Karpas-422 (cell line): ENCODE results near the gene AHNAK. TPM values are rescaled to one million over a fixed set of nuclear protein-coding genes. Genes with fewer than 3 reads are reported as not detected.

Experiments used
- DNase-seq: peaks from one replicate; pipeline ENCODE4 v3.0.0-alpha.2; 2015
- H2AFZ ChIP-seq: fragments of 200-600 bp; sonication (generic); 2 replicates; pipeline ENCODE4 v1.6.1; 2014; ENCODE audit warnings: antibody characterized with exemption, low read length, mixed read lengths
- H3K27ac ChIP-seq: fragments of 200-600 bp; sonication (generic); 2 replicates; pipeline ENCODE4 v1.5.1; 2014; ENCODE audit warnings: mild to moderate bottlenecking, low read length, moderate library complexity
- H3K27me3 ChIP-seq: fragments of 200-600 bp; sonication (generic); 2 replicates; pipeline ENCODE4 v1.6.1; 2014; ENCODE audit warnings: low read length, mixed read lengths
- H3K36me3 ChIP-seq: fragments of 200-600 bp; sonication (generic); 2 replicates; pipeline ENCODE4 v1.6.1; 2014; ENCODE audit warnings: low read length, mixed read lengths; ENCODE audit not compliant: insufficient read depth
- H3K4me1 ChIP-seq: fragments of 200-600 bp; sonication (generic); 2 replicates; pipeline ENCODE4 v1.6.1; 2014; ENCODE audit warnings: mild to moderate bottlenecking, low read length, mixed read lengths
- H3K4me2 ChIP-seq: fragments of 200-600 bp; sonication (generic); 2 replicates; pipeline ENCODE4 v1.6.1; 2014; ENCODE audit warnings: low read length, low read depth, mild to moderate bottlenecking; ENCODE audit not compliant: poor library complexity, severe bottlenecking
- H3K4me3 ChIP-seq: fragments of 200-600 bp; sonication (generic); 2 replicates; pipeline ENCODE4 v1.5.1; 2014; ENCODE audit warnings: mild to moderate bottlenecking, antibody characterized with exemption, low read length, mixed read lengths
- H3K79me2 ChIP-seq: fragments of 200-600 bp; sonication (generic); 2 replicates; pipeline ENCODE4 v1.6.1; 2014; ENCODE audit warnings: mild to moderate bottlenecking, low read length, mixed read lengths
- H3K9ac ChIP-seq: fragments of 200-600 bp; sonication (generic); 2 replicates; pipeline ENCODE4 v1.6.0; 2014; ENCODE audit warnings: low read length
- H3K9me2 ChIP-seq: fragments of 200-600 bp; sonication (generic), shearing (Covaris generic); replicated peaks from 2 replicates; pipeline ENCODE4 v1.6.0; 2014; ENCODE audit warnings: mild to moderate bottlenecking, low read length, moderate library complexity; ENCODE audit not compliant: insufficient read depth
- H3K9me3 ChIP-seq: fragments of 300-700, 200-600 bp; sonication (generic); 2 replicates; pipeline ENCODE4 v1.6.1; 2014; ENCODE audit warnings: low read length, mixed read lengths
- H4K20me1 ChIP-seq: fragments of 200-600 bp; sonication (generic); 2 replicates; pipeline ENCODE4 v1.6.1; 2014; ENCODE audit warnings: mild to moderate bottlenecking, antibody characterized with exemption, low read length, low read depth; ENCODE audit not compliant: insufficient read depth
- total RNA-seq: library from RNA; depleted of rRNA; stranded (reverse); fragments of >200 nt; shearing (Covaris generic); gene quantifications from 2 replicates; pipeline ENCODE4 v1.2.3, GENCODE V29; 2014; ENCODE audit warnings: low replicate concordance

Gene AHNAK
- total RNA-seq, 1 experiment from 2014 or later, result 0.34 TPM

- Histone ChIP-seq H3K36me3 (no peaks in the 10 kb centered on the region), H4K20me1 (no peaks in the 10 kb centered on the region), H3K4me2 (no peak overlapping the region), H2AFZ (no peak overlapping the region), H3K4me1 (no peaks in the 10 kb centered on the region; the same call in 1 of the 2 replicates), H3K27me3 (no peaks in the 10 kb centered on the region), H3K9me2 (no peaks in the 10 kb centered on the region), H3K9me3 (no peaks in the 10 kb centered on the region), H3K4me3 (no peak overlapping the region), H3K79me2 (no peaks in the 10 kb centered on the region), H3K9ac (no peak overlapping the region), H3K27ac (no peak overlapping the region)
- no peak for DNase-seq
These were observed 84.1 kb downstream of the AHNAK start for GRCh38 chr11:62462508-62462892.

GRCh38 chr11:62461740-62462507 is 84.7 kb downstream of the AHNAK start:
- no peak overlapping the region for H3K4me2 ChIP-seq
- no peak overlapping the region for H2AFZ ChIP-seq
- no peak overlapping the region for H3K9ac ChIP-seq
- H4K20me1 ChIP-seq, result no peaks in the 10 kb centered on the region
- no peaks in the 10 kb centered on the region for H3K79me2 ChIP-seq
- H3K36me3 ChIP-seq, result no peaks in the 10 kb centered on the region
- H3K27me3 ChIP-seq, result no peaks in the 10 kb centered on the region
- no peaks in the 10 kb centered on the region; the same call in 1 of the 2 replicates for H3K4me1 ChIP-seq
- H3K27ac ChIP-seq, result no peak overlapping the region
- H3K9me2 ChIP-seq, result no peaks in the 10 kb centered on the region
- no peaks in the 10 kb centered on the region for H3K9me3 ChIP-seq
- no peak for DNase-seq
- H3K4me3 ChIP-seq, result no peak overlapping the region

GRCh38 chr11:62459080-62459479 is 87.5 kb downstream of the AHNAK start:
- Histone ChIP-seq H3K4me1 (no peaks in the 10 kb centered on the region), H3K9me2 (no peaks in the 10 kb centered on the region), H3K4me2 (no peak overlapping the region), H3K36me3 (no peaks in the 10 kb centered on the region), H4K20me1 (no peaks in the 10 kb centered on the region), H3K79me2 (no peaks in the 10 kb centered on the region), H3K27ac (no peak overlapping the region), H3K9me3 (no peaks in the 10 kb centered on the region), H3K9ac (no peak overlapping the region), H2AFZ (no peak overlapping the region), H3K4me3 (no peak overlapping the region), H3K27me3 (no peaks in the 10 kb centered on the region)
- DNase-seq, result no peak

- Histone ChIP-seq H2AFZ (no peak overlapping the region), H3K9ac (no peak overlapping the region), H3K36me3 (no peaks in the 10 kb centered on the region), H3K9me3 (no peaks in the 10 kb centered on the region), H3K4me2 (no peak overlapping the region), H3K79me2 (no peaks in the 10 kb centered on the region), H3K27me3 (no peaks in the 10 kb centered on the region), H3K27ac (no peak overlapping the region), H3K4me3 (no peak overlapping the region), H4K20me1 (no peaks in the 10 kb centered on the region), H3K4me1 (no peaks in the 10 kb centered on the region), H3K9me2 (no peaks in the 10 kb centered on the region)
- DNase-seq, result no peak
These were observed 88.2 kb downstream of the AHNAK start for GRCh38 chr11:62458212-62459002.

GRCh38 chr11:62457478-62457877 is 89.1 kb downstream of the AHNAK start:
- Histone ChIP-seq H3K4me2 (no peak overlapping the region), H3K79me2 (no peaks in the 10 kb centered on the region), H3K4me3 (no peak overlapping the region), H3K4me1 (no peaks in the 10 kb centered on the region), H3K9me2 (no peaks in the 10 kb centered on the region), H3K9ac (no peak overlapping the region), H4K20me1 (no peaks in the 10 kb centered on the region), H3K9me3 (no peaks in the 10 kb centered on the region), H3K27ac (no peak overlapping the region), H3K27me3 (no peaks in the 10 kb centered on the region), H3K36me3 (no peaks in the 10 kb centered on the region), H2AFZ (no peak overlapping the region)
- no peak for DNase-seq

- H2AFZ ChIP-seq, result no peak overlapping the region
- H3K4me1 ChIP-seq, result no peaks in the 10 kb centered on the region
- DNase-seq, result no peak
- H3K27ac ChIP-seq, result no peak overlapping the region
- no peaks in the 10 kb centered on the region for H3K36me3 ChIP-seq
- H3K79me2 ChIP-seq, result no peaks in the 10 kb centered on the region
- no peak overlapping the region for H3K4me3 ChIP-seq
- no peaks in the 10 kb centered on the region for H3K27me3 ChIP-seq
- no peaks in the 10 kb centered on the region for H4K20me1 ChIP-seq
- no peak overlapping the region for H3K4me2 ChIP-seq
- H3K9me3 ChIP-seq, result no peaks in the 10 kb centered on the region
- H3K9me2 ChIP-seq, result no peaks in the 10 kb centered on the region
- no peak overlapping the region for H3K9ac ChIP-seq
These were observed 90.0 kb downstream of the AHNAK start for GRCh38 chr11:62456630-62457029.

GRCh38 chr11:62452839-62453468 is 93.7 kb downstream of the AHNAK start:
- Histone ChIP-seq H3K4me1 (no peaks in the 10 kb centered on the region), H4K20me1 (no peaks in the 10 kb centered on the region), H3K27ac (no peak overlapping the region), H3K27me3 (no peaks in the 10 kb centered on the region), H3K9ac (no peak overlapping the region), H2AFZ (no peak overlapping the region), H3K9me2 (no peaks in the 10 kb centered on the region), H3K36me3 (no peaks in the 10 kb centered on the region), H3K9me3 (no peaks in the 10 kb centered on the region), H3K4me2 (no peak overlapping the region), H3K4me3 (no peak overlapping the region), H3K79me2 (no peaks in the 10 kb centered on the region)
- DNase-seq, result no peak

- no peak overlapping the region for H2AFZ ChIP-seq
- no peak overlapping the region for H3K4me2 ChIP-seq
- H3K79me2 ChIP-seq, result no peaks in the 10 kb centered on the region
These were observed 94.3 kb downstream of the AHNAK start for GRCh38 chr11:62452261-62452660.

More at GRCh38 chr11:62452261-62452660, 94.3 kb downstream of the AHNAK start:
- H3K27me3 ChIP-seq, result no peaks in the 10 kb centered on the region
- DNase-seq, result no peak
- no peak overlapping the region for H3K27ac ChIP-seq
- no peaks in the 10 kb centered on the region for H3K4me1 ChIP-seq
- H3K9me3 ChIP-seq, result no peaks in the 10 kb centered on the region
- no peak overlapping the region for H3K9ac ChIP-seq
- no peaks in the 10 kb centered on the region for H3K36me3 ChIP-seq
- H3K9me2 ChIP-seq, result no peaks in the 10 kb centered on the region
- no peaks in the 10 kb centered on the region for H4K20me1 ChIP-seq
- no peak overlapping the region for H3K4me3 ChIP-seq
